ENCODE results near the gene ACBD4. TPM values are rescaled to one million over a fixed set of nuclear protein-coding genes. Genes with fewer than 3 reads are reported as not detected.

The ACBD4 gene
- total RNA-seq, 2 experiments from 2014 or later, result 10.0 to 12.5 TPM

GRCh38 chr17:45096141-45096540, 39.3 kb upstream of the ACBD4 start:
- no peak overlapping the region for H3K27ac Mint-ChIP-seq
- H3K4me3 Mint-ChIP-seq, result no peak overlapping the region
- ChIA-PET CTCF (interaction anchor here (1.0 to 2.8 kb wide), 7 partner anchors 13 to 49 kb away, joined by 3 to 10 read pairs (median 5); partner anchors contain the start of gene ACBD4), POLR2A (interaction anchor here (0.9 to 1.1 kb wide), 2 partner anchors 13 to 35 kb away, joined by 3 read pairs; partner anchors contain the start of gene NMT1)
- peaks cover 66% of the 10 kb centered on the region for H3K36me3 Mint-ChIP-seq (ENCODE audit: low read depth)
- DNase-seq (peak; percentile 28), ATAC-seq (no peak)
- no peaks in the 10 kb centered on the region for H3K9me3 Mint-ChIP-seq (ENCODE audit: insufficient read depth)
- H3K27me3 Mint-ChIP-seq (ENCODE audit: low read depth), result no peaks in the 10 kb centered on the region
- no peaks in the 10 kb centered on the region for H3K4me1 Mint-ChIP-seq (ENCODE audit: low read depth)

- no peak for ATAC-seq
- Mint-ChIP-seq H3K27me3 (ENCODE audit: low read depth) (no peaks in the 10 kb centered on the region), H3K36me3 (ENCODE audit: low read depth) (peaks cover 65% of the 10 kb centered on the region), H3K9me3 (ENCODE audit: insufficient read depth) (no peaks in the 10 kb centered on the region), H3K27ac (no peak overlapping the region), H3K4me3 (no peak overlapping the region), H3K4me1 (ENCODE audit: low read depth) (no peaks in the 10 kb centered on the region)
- DNase-seq, result no peak
- ChIA-PET CTCF (interaction anchor here (1.0 to 4.1 kb wide), 7 partner anchors 12 to 47 kb away, joined by 3 to 12 read pairs (median 5); partner anchors contain the start of gene ACBD4), POLR2A (interaction anchor here (0.9 to 1.1 kb wide), 2 partner anchors 12 to 36 kb away, joined by 3 read pairs; partner anchors contain the start of gene NMT1)
Observed at GRCh38 chr17:45096926-45097325, 38.6 kb upstream of the ACBD4 start.

- Mint-ChIP-seq H3K36me3 (ENCODE audit: low read depth) (peaks cover 65% of the 10 kb centered on the region), H3K9me3 (ENCODE audit: insufficient read depth) (no peaks in the 10 kb centered on the region), H3K27ac (no peak overlapping the region), H3K4me3 (no peak overlapping the region), H3K27me3 (ENCODE audit: low read depth) (no peaks in the 10 kb centered on the region), H3K4me1 (ENCODE audit: low read depth) (no peaks in the 10 kb centered on the region)
- ChIA-PET POLR2A (interaction anchor here (1.2 to 1.5 kb wide), 2 partner anchors 50 to 76 kb away, joined by 4 read pairs; partner anchors contain the start of gene HEXIM1), CTCF (interaction anchor here (0.6 to 4.5 kb wide), 18 partner anchors 9 to 321 kb away, joined by 3 to 22 read pairs (median 6); partner anchors contain the start of genes C1QL1, DCAKD, EFTUD2 and NMT1)
- DNase-seq, result no peak
- no peak for ATAC-seq
Observed at GRCh38 chr17:45098081-45098868, 37.2 kb upstream of the ACBD4 start.

- CTCF ChIA-PET, result interaction anchor here (0.6 to 4.5 kb wide), 28 partner anchors 10 to 326 kb away, joined by 3 to 22 read pairs (median 5); partner anchors contain the start of genes ACBD4, C1QL1, DCAKD and EFTUD2
- Mint-ChIP-seq H3K27me3 (ENCODE audit: low read depth) (no peaks in the 10 kb centered on the region), H3K27ac (no peak overlapping the region), H3K36me3 (ENCODE audit: low read depth) (peaks cover 61% of the 10 kb centered on the region), H3K9me3 (ENCODE audit: insufficient read depth) (no peaks in the 10 kb centered on the region), H3K4me1 (ENCODE audit: low read depth) (no peaks in the 10 kb centered on the region), H3K4me3 (no peak overlapping the region)
- DNase-seq (peak; percentile 82), ATAC-seq (peak; percentile 93)
- POLR2A ChIA-PET, result interaction anchor here (0.7 to 1.5 kb wide), 3 partner anchors 49 to 144 kb away, joined by 3 to 4 read pairs (median 4); partner anchors contain the start of gene HEXIM1
Observed at GRCh38 chr17:45098869-45099616, 36.4 kb upstream of the ACBD4 start.

GRCh38 chr17:45101546-45101882, 34.0 kb upstream of the ACBD4 start:
- no peaks in the 10 kb centered on the region for H3K4me1 Mint-ChIP-seq (ENCODE audit: low read depth)
- H3K4me3 Mint-ChIP-seq, result no peak overlapping the region
- H3K27me3 Mint-ChIP-seq (ENCODE audit: low read depth), result no peaks in the 10 kb centered on the region
- ChIA-PET CTCF (interaction anchor here (4.5 kb wide), 1 partner anchor 12 kb away, joined by 22 read pairs; no protein-coding TSS in a partner anchor), POLR2A (no interaction called here)
- ATAC-seq (no peak), DNase-seq (no peak)
- no peak overlapping the region for H3K27ac Mint-ChIP-seq
- H3K9me3 Mint-ChIP-seq (ENCODE audit: insufficient read depth), result no peaks in the 10 kb centered on the region
- H3K36me3 Mint-ChIP-seq (ENCODE audit: low read depth), result peaks cover 63% of the 10 kb centered on the region

- no peaks in the 10 kb centered on the region for H3K4me1 Mint-ChIP-seq (ENCODE audit: low read depth)
- DNase-seq (no peak), ATAC-seq (no peak)
- CTCF ChIA-PET, result interaction anchor here (2.6 to 4.5 kb wide), 2 partner anchors 13 to 34 kb away, joined by 7 to 22 read pairs; partner anchors contain the start of gene ACBD4
- no peaks in the 10 kb centered on the region for H3K27me3 Mint-ChIP-seq (ENCODE audit: low read depth)
- no peak overlapping the region for H3K4me3 Mint-ChIP-seq
- POLR2A ChIA-PET, result interaction anchor here (0.6 to 1.4 kb wide), 2 partner anchors 10 to 231 kb away, joined by 3 read pairs; no protein-coding TSS in a partner anchor
- H3K27ac Mint-ChIP-seq, result no peak overlapping the region
- H3K36me3 Mint-ChIP-seq (ENCODE audit: low read depth), result peaks cover 64% of the 10 kb centered on the region
- H3K9me3 Mint-ChIP-seq (ENCODE audit: insufficient read depth), result no peaks in the 10 kb centered on the region
Observed at GRCh38 chr17:45101883-45102811, 33.3 kb upstream of the ACBD4 start.

- peaks cover 60% of the 10 kb centered on the region for H3K36me3 Mint-ChIP-seq (ENCODE audit: low read depth)
- no peaks in the 10 kb centered on the region for H3K4me1 Mint-ChIP-seq (ENCODE audit: low read depth)
- ChIA-PET CTCF (interaction anchor here (1.2 to 2.6 kb wide), 2 partner anchors 33 to 324 kb away, joined by 3 to 7 read pairs; partner anchors contain the start of gene ACBD4), POLR2A (interaction anchor here (1.4 kb wide), 1 partner anchor 9 kb away, joined by 3 read pairs; no protein-coding TSS in a partner anchor)
- H3K4me3 Mint-ChIP-seq, result no peak overlapping the region
- DNase-seq (no peak), ATAC-seq (no peak)
- no peaks in the 10 kb centered on the region for H3K9me3 Mint-ChIP-seq (ENCODE audit: insufficient read depth)
- H3K27me3 Mint-ChIP-seq (ENCODE audit: low read depth), result no peaks in the 10 kb centered on the region
- no peak overlapping the region for H3K27ac Mint-ChIP-seq
Observed at GRCh38 chr17:45102856-45103255, 32.6 kb upstream of the ACBD4 start.

- no peaks in the 10 kb centered on the region for H3K27me3 Mint-ChIP-seq (ENCODE audit: low read depth)
- no peak overlapping the region for H3K4me3 Mint-ChIP-seq
- no peak for DNase-seq
- ChIA-PET CTCF (interaction anchor here (1.0 to 2.6 kb wide), 3 partner anchors 32 to 325 kb away, joined by 3 to 7 read pairs (median 3); partner anchors contain the start of gene ACBD4), POLR2A (interaction anchor here (1.4 kb wide), 1 partner anchor 9 kb away, joined by 3 read pairs; no protein-coding TSS in a partner anchor)
- no peak for ATAC-seq
- H3K9me3 Mint-ChIP-seq (ENCODE audit: insufficient read depth), result no peaks in the 10 kb centered on the region
- H3K4me1 Mint-ChIP-seq (ENCODE audit: low read depth), result no peaks in the 10 kb centered on the region
- peaks cover 57% of the 10 kb centered on the region for H3K36me3 Mint-ChIP-seq (ENCODE audit: low read depth)
- no peak overlapping the region for H3K27ac Mint-ChIP-seq
Observed at GRCh38 chr17:45103269-45103795, 32.2 kb upstream of the ACBD4 start.

- ATAC-seq (no peak), DNase-seq (no peak)
- Mint-ChIP-seq H3K27ac (no peak overlapping the region), H3K36me3 (ENCODE audit: low read depth) (peaks cover 51% of the 10 kb centered on the region), H3K4me3 (no peak overlapping the region), H3K9me3 (ENCODE audit: insufficient read depth) (no peaks in the 10 kb centered on the region), H3K27me3 (ENCODE audit: low read depth) (no peaks in the 10 kb centered on the region), H3K4me1 (ENCODE audit: low read depth) (no peaks in the 10 kb centered on the region)
- CTCF ChIA-PET, result interaction anchor here (1.0 to 2.6 kb wide), 4 partner anchors 15 to 325 kb away, joined by 3 to 7 read pairs (median 3); partner anchors contain the start of gene ACBD4
- POLR2A ChIA-PET, result no interaction called here
Observed at GRCh38 chr17:45104029-45104428, 31.5 kb upstream of the ACBD4 start.

- no peaks in the 10 kb centered on the region for H3K27me3 Mint-ChIP-seq (ENCODE audit: low read depth)
- no peak overlapping the region for H3K4me3 Mint-ChIP-seq
- H3K27ac Mint-ChIP-seq, result no peak overlapping the region
- H3K36me3 Mint-ChIP-seq (ENCODE audit: low read depth), result peaks cover 48% of the 10 kb centered on the region
- H3K4me1 Mint-ChIP-seq (ENCODE audit: low read depth), result no peaks in the 10 kb centered on the region
- POLR2A ChIA-PET, result no interaction called here
- ATAC-seq, result no peak
- CTCF ChIA-PET, result interaction anchor here (1.0 to 2.6 kb wide), 4 partner anchors 14 to 82 kb away, joined by 3 to 7 read pairs (median 3); partner anchors contain the start of gene ACBD4
- DNase-seq, result no peak
- no peaks in the 10 kb centered on the region for H3K9me3 Mint-ChIP-seq (ENCODE audit: insufficient read depth)
Observed at GRCh38 chr17:45104497-45104896, 31.0 kb upstream of the ACBD4 start.
